ENCODE data around the gene FAU.
"Not testable (repeated sequence)": the region's sequence is repeated elsewhere in the genome, so short reads cannot be mapped to it uniquely, and the experiment has no call there.

The FAU gene

DNA sequence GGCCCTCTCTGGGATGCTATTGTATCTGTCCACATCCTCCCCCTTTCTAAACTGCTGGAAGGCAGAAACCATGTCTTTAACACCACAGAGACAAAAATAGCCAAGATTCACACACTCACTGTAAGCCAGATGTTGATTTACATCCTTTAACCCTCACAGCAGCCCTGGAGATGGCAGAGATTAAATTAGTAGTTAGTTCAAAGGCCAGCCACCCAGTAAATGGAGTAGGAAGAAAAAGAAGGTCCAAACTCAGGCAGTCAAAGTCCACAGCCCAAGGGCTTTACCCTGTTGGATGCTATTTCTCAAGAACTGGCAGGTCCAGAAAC, 2.3 kb downstream of the FAU start:
- DNase-seq (ENCODE audit: low read depth) = no peak

DNA sequence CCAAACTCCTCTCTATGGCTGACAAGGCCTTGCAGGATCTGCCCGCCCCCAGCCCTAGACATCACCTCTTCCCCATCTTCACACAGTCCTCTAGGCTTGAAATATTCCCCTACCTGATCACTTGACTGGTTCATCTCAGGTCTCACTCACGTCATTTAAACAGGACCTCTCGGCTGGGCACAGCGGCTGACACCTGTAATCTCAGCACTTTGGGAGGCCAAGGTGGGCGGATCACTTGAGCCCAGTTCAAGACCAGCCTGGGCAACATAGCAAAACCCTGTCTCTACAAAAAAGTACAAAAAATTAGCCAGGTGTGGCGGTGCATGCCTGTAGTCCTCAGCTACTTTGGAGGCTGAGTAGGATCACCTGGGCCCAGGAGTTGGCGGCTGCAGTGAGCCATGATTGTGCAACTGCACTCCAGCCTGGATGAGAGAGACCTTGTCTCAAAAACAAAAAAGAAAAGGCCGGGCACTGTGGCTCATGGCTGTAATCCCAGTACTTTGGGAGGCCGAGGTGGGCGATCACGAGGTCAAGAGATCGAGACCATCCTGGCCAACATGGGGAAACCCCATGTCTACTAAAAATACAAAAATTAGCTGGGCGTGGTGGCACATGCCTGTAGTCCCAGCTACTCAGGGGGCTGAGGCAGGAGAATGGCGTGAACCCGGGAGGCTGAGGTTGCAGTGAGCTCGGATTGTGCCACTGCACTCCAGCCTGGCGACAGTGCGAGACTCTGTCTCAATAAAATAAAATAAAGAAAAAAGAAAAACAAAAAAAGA, 2.9 kb downstream of the FAU start:
- DNase-seq (ENCODE audit: low read depth) = not testable (repeated sequence)

DNA sequence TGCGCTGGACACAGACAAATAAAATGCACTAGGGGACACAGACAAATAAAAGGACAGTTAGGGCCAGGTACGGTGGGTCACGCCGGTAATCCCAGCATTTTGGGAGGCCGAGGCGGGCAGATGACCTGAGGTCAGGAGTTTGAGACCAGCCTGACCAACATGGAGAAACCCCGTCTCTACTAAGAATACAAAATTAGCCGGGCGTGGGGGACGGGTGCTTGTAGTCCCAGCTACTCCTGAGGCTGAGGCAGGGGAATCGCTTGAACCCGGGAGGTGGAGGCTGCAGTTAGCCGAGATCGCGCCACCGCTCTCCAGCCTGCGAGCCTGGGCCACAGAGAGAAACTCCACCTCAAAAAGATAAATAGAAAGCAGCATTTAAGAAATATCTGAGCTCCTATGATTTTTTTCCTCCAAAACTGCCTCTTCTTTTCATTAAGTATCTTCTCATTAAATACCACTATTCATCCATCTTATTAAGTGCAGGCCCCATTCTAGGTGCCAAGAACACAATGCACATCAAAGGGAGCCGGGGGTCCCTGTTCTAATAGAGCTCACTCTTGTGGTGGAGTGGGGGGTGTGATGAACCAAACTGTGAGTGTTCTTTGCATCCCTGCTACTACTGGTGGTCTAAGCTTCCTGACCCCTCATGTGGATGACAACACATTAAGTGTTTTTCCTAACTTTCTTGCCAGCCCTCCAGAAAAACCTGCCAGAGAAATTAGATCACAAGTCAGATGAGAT, 3.7 kb downstream of the FAU start:
- DNase-seq (ENCODE audit: low read depth) = no peak

GRCh38 chr11:65117206-65118096, 4.5 kb downstream of the FAU start, which contains the start of gene ZNHIT2:
Gene ZNHIT2 (minus strand): TSS chr11:65117701. CDS start chr11:65117653, 48 bp downstream.
- DNase-seq (ENCODE audit: low read depth) = peak; percentile 96

DNA sequence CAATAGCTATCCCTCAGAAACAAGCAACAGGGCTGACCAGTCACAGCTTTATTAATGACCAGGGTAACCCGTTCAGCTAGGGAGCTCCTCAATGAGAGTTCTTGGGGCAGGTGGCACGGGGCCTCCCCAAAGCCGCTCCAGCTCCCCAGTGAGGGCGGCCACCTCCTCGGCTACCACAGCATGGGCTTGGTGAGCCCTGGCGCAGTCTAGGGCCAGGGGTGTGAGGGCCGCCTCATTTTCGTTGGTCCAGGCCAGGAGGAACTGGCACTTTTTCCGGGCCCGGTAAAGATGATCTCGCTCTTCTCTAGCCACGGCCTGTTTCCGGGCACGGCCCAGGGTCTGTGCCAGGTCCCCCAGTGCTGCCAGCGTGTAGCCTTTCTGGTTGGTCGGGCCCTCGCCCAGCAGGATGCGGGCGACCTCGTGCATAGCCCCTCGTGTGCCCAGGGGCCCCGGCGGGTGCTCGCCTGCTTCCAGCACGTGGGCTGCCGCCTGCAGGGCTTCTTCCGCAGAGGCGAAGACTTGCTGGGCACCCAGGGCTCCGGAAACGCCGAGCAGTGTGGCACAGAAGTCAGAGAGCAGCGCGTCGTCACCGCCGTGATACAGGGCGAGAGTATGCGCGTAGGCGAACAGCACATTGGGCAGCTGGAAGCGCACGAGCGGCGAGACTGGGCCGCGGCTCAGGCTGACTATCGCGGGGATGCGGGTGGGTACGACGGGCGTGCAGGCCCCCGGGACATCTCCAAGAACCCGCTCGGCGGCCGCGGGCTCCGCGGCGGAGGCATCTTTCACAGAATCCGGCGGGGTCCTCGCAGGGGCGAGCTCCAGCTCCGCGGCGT, 5.3 kb downstream of the FAU start:
- no peak for DNase-seq (ENCODE audit: low read depth)

DNA sequence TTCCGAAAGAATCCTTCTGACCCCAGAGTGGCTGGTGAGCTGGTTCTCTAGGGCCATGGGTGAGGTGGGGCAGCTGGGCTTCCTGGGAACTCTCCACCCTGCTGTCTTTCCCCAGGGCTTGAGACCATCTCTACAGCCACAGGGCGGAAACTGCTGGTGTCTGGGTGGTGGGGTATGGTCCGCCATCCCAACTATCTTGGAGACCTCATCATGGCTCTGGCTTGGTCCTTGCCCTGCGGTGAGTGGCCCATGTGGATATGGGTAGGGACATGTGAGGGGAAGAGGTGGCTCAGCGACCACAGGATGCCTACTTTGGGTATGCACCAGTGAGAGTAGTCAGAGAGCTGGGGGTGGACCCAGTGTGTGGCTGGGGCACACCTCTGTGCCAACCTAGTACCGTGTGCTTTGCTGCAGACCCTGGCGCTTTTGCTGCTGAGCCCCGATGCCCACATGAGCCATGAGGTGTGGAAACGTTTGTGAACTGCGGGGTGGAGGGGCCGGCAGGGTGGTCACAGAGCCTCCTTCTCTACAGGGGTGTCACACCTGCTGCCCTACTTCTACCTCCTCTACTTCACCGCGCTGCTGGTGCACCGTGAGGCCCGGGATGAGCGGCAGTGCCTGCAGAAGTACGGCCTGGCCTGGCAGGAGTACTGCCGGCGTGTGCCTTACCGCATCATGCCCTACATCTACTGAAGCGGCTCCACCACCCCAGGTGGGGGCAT, 6.4 kb downstream of the FAU start:
- DNase-seq (ENCODE audit: low read depth) = no peak

DNA sequence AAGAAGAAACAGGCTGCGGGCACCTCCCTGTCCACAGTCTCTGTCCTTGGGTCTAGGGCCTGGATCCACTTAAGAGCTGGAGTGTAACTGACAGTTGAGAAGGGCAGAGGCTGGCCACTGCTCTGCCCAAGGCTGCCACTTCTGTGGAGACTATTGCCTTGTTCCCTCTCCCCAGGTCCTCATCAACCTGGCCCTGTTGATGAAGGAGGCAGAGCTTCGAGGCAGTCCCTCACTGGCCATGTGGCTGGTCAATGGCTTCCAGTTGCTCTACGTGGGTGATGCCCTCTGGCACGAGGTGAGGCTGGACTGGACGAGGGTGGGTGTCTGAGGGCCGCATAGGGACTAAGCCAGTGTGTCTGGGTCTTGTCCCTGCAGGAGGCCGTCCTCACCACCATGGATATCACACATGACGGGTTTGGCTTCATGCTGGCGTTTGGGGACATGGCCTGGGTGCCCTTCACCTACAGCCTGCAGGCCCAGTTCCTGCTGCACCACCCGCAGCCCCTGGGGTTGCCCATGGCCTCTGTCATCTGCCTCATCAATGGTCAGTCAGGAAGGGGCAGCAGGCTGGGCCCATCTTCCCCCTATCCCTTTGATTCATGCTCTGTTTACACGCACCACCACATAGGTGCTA, 7.3 kb downstream of the FAU start:
- no peak for DNase-seq (ENCODE audit: low read depth)

DNA sequence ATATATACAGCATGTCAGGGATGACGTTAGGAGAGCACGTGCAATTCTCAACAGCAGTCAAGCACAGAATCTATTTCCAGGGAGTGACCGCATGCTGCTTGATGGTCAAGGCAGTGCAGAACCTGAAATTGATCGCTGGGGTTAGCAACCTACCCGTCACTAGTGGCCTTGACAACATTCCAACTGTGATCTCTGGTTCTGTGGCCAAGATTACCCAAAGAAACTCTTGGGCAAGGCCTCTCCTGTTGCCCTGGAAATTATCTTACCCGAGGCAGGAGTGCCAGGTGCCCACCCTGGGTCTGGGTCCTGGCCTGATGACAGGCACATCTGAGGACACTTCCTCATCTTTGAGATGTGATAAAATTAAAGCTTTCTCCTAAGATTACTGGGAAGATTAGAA, 8.1 kb downstream of the FAU start:
- DNase-seq (ENCODE audit: low read depth) = no peak

GRCh38 chr11:65113361-65113756, 8.6 kb downstream of the FAU start:
- no peak for DNase-seq (ENCODE audit: low read depth)

DNA sequence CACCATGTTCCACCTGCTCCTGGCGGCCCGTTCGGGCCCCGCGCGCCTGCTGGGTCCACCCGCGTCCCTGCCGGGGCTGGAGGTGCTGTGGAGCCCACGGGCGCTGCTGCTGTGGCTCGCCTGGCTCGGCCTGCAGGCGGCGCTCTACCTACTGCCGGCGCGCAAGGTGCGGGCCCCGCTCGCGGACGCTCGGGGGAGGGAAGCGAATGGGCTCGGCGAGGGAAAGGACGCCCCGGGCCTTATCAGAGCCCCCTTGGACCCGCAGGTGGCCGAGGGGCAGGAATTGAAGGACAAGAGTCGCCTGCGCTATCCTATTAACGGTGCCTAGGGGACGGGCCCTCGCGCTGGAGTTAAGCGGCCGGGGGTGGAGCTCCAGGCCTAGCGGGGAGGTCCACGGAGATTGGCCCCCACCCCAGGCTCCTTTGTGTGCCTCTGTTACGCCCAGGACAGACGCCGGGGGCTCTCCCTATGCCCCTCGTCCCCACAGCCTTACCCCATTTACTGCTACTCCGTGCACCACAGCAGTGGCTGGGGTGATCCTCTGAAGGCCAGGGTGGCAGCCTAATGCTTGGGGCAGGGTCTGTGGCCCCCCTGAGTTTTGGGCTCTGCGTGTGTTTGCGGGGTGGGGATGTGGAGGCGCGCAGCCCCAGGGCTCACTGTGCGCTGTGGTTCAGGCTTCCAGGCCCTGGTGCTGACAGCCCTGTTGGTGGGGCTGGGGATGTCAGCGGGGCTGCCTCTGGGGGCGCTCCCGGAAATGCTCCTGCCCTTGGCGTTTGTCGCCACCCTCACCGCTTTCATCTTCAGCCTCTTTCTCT, 9.2 kb downstream of the FAU start:
- DNase-seq (ENCODE audit: low read depth) = no peak

DNA sequence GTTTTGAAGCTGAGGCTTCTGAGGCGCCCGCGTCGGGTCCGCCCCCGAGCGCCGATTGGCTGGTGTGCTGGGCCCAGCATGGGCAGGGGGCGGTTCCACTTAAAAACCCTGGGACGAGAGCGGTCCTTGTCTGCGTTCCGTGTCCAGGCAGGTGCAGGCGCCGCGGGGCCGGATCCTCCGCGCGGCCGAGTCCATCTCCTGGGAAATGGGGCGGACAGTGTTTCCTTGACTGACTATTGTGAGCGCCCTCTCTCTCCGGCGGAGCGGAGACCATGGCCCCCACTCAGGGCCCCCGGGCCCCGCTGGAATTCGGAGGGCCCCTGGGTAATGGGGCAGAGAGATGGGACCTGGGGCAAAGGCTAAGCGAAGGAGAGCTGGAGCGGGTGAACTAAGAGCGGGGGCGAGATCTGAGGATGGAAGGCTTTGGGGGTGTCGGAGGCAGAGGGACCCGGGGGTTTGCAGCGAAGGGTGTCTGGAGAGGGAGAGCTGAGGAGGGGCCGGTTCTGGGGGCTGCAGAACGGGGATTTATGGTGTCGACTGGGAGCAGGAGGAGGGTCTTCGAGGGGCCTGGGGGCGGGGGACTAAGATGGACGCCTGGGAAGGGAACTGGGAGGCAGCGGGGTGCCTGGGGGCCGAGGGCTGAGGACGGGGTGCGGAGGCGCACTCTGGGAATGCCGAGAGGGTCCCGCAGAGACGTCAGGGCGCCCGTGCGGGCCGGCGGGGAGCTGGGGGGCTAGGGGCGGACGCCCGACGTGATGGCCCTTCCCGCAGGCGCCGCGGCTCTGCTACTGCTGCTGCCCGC, 10.0 kb downstream of the FAU start, which contains the start of gene TM7SF2:
TM7SF2 (plus strand) TSS at position 129 of the 802 bp plus-strand sequence; CDS start at position 273, 144 bp downstream.
- no peak for DNase-seq (ENCODE audit: low read depth)

DNA sequence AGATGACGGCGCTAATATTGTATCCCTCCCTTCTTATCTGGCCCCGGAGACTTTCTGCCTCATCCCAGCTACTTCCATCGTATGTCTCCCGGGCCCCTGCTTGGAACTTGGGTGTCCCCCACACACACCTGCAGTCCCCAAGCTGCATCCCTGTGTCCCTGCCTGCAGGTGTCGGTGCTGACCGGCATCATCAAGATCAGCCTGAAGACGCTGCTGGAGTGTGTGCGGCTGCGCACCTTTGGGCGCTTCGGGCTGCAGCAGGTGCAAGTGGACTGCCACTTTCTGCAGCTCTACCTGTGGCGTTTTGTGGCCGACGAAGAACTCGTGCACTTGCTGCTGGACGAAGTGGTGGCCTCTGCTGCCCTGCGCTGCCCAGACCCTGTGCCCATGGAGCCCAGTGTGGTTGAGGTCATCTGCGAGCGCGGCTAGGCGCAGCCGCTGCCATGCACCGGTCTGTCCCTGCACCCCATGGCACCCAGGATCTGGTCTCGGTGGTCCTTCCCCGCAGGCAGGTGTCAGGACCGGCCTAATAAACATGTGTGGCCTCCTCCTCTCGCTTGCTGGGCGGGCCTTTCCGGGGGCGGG, 10.7 kb downstream of the FAU start:
- DNase-seq (ENCODE audit: low read depth) = no peak

DNA sequence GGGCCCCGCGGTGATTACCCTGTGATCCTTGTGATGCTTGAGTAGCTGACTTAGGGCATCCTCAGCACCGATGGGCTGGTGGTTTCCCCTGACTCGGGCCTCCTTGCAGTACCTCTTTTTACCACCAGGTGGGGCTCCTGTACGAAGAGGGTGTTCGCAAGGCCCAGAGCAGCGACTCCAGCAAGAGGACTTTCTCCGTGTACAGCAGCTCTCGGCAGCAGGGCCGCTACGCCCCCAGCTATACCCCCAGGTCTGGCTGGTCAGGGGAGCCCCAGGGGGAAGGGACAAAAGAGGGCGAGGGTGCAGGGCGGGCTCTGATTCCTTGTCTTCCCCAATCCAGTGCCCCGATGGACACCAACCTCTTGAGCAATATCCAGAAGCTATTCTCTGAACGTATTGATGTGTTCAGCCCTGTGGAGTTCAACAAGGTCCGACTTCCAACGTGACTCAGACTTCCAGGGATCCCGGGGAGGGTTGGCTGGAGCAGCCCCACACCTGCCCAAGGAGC, 11.5 kb downstream of the FAU start:
- DNase-seq (ENCODE audit: low read depth) = no peak

GRCh38 chr11:65109231-65110198, 12.4 kb downstream of the FAU start:
- no peak for DNase-seq (ENCODE audit: low read depth)

DNA sequence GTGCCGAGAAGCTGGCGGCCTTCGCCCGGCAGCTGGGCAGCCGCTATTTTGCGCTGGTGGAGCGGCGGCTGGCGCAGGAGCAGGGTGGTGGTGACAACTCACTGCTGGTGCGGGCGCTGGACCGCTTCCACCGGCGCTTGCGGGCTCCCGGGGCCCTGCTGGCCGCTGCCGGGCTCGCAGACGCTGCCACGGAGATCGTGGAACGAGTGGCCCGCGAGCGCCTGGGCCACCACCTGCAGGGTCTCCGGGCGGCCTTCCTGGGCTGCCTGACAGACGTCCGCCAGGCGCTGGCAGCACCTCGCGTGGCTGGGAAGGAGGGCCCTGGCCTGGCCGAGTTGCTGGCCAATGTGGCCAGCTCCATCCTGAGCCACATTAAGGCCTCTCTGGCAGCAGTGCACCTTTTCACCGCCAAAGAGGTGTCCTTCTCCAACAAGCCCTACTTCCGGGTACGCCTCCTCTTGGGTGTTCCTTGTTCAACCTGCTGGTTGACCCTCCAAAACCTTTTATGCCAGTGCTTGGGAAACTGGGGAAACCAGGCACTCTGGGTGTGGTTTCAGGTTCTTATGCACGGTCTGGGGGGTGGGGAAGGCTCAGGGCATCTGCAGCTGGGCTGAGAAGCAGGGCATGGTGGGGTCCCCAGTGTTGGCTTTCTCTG, 13.3 kb downstream of the FAU start:
- DNase-seq (ENCODE audit: low read depth) = no peak

DNA sequence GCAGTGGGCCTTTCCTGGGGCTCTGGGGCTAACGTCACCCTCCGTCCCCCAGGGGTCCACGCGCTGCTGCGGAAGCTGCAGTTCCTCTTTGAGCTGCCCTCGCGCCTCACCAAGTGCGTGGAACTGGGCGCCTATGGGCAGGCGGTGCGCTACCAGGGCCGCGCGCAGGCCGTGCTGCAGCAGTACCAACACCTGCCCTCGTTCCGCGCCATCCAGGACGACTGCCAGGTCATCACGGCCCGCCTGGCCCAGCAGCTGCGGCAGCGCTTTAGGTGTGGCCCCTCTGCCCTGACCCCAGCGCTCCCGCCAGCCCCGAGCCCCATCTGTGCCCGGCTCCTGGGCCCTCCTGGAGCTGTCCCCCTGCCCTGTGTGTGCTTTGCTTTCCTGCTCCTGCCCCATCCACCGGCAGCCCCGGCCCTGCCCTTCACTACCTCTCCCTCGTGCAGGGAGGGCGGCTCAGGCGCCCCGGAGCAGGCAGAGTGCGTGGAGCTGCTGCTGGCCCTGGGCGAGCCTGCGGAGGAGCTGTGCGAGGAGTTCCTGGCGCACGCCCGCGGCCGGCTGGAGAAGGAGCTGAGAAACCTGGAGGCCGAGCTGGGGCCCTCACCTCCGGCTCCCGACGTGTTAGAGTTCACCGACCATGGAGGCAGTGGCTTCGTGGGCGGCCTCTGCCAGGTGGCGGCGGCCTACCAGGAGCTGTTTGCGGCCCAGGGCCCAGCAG, 14.0 kb downstream of the FAU start:
- DNase-seq (ENCODE audit: low read depth) = no peak
